IMR-90 (cell line): ENCODE measurements around the gene EPB41L4A. TPM values are rescaled to one million over a fixed set of nuclear protein-coding genes. Genes with fewer than 3 reads are reported as not detected.

Experiments
- ATAC-seq: fragments of 200-7000 bp; cut with Tn5 transposase; 2 replicates; pipeline ENCODE4 v1.9.1; 2020; ENCODE audit warnings: low read depth, mild to moderate bottlenecking, moderate library complexity
- BruUV-seq: library from RNA; stranded (reverse); fragments of 400-500 nt; replicated peaks from 2 replicates; lab custom pipeline; 2021; lab: Mats Ljungman, UMichigan
- CTCF ChIA-PET: fragments of 300-600 bp; formaldehyde crosslinking; extraction: SDS; loops from one replicate; lab custom pipeline; 2021; ENCODE audit warnings: antibody characterized with exemption; lab: Yijun Ruan, JAX
- POLR2A ChIA-PET: fragments of 300-600 bp; sonication (Branson Sonifier 250); formaldehyde crosslinking; loops from one replicate; lab custom pipeline; 2022; ENCODE audit warnings: antibody characterized with exemption; ENCODE audit not compliant: unreplicated experiment; lab: Charles Lee
- DNase-seq: peaks from one replicate; pipeline ENCODE4 v3.0.0; 2013
- H2AFZ ChIP-seq: replicated peaks from 2 replicates; pipeline ENCODE3; 2013; ENCODE audit warnings: low read length, mild to moderate bottlenecking; ENCODE audit not compliant: poor library complexity
- H2AK5ac ChIP-seq: 2 replicates; pipeline ENCODE4 v1.6.1; 2013; ENCODE audit warnings: low read depth, low read length, inconsistent platforms
- H2AK9ac ChIP-seq: replicated peaks from 2 replicates; pipeline ENCODE3; 2013; ENCODE audit warnings: mild to moderate bottlenecking, low read depth, low read length, moderate library complexity; ENCODE audit not compliant: poor library complexity
- H2BK120ac ChIP-seq: 2 replicates; pipeline ENCODE4 v1.6.1; 2013; ENCODE audit warnings: low read depth, low read length, inconsistent platforms
- H2BK15ac ChIP-seq: 3 replicates; pipeline ENCODE4 v1.6.1; 2013; ENCODE audit warnings: low read depth, low read length, inconsistent platforms
- H2BK20ac ChIP-seq: 2 replicates; pipeline ENCODE4 v1.6.1; 2013; ENCODE audit warnings: low read depth, mild to moderate bottlenecking, inconsistent platforms, low read length, moderate library complexity
- H2BK5ac ChIP-seq: 2 replicates; pipeline ENCODE4 v1.6.1; 2013; ENCODE audit warnings: mild to moderate bottlenecking, low read depth, low read length, inconsistent platforms; ENCODE audit not compliant: poor library complexity, severe bottlenecking
- H3K14ac ChIP-seq: replicated peaks from 2 replicates; pipeline ENCODE4 v1.6.1; 2013; ENCODE audit warnings: low read depth, low read length, inconsistent platforms
- H3K18ac ChIP-seq: 2 replicates; pipeline ENCODE4 v1.6.1; 2013; ENCODE audit warnings: low read depth, low read length, control low read depth
- H3K23ac ChIP-seq: 2 replicates; pipeline ENCODE4 v1.6.1; 2013; ENCODE audit warnings: low read depth, low read length, inconsistent platforms
- H3K27ac ChIP-seq: 2 replicates; pipeline ENCODE4 v1.5.1; 2013; ENCODE audit warnings: mild to moderate bottlenecking, control low read depth, low read length; ENCODE audit not compliant: insufficient read depth
- H3K27me3 ChIP-seq: 2 replicates; pipeline ENCODE4 v1.6.1; 2013; ENCODE audit warnings: low read length; ENCODE audit not compliant: control insufficient read depth, insufficient read depth
- H3K36me3 ChIP-seq: 2 replicates; pipeline ENCODE4 v1.6.1; 2013; ENCODE audit warnings: low read length, mixed read lengths; ENCODE audit not compliant: control insufficient read depth, insufficient read depth
- H3K4ac ChIP-seq: 2 replicates; pipeline ENCODE4 v1.6.1; 2013; ENCODE audit warnings: low read depth, low read length, inconsistent platforms
- H3K4me1 ChIP-seq: 2 replicates; pipeline ENCODE4 v1.6.1; 2013; ENCODE audit warnings: low read length, mixed read lengths; ENCODE audit not compliant: control insufficient read depth, insufficient read depth
- H3K4me2 ChIP-seq: 2 replicates; pipeline ENCODE4 v1.6.1; 2013; ENCODE audit warnings: low read depth, mild to moderate bottlenecking, control low read depth, low read length, moderate library complexity
- H3K4me3 ChIP-seq: 2 replicates; pipeline ENCODE4 v1.5.1; 2013; ENCODE audit warnings: low read depth, mild to moderate bottlenecking, control low read depth, low read length, moderate library complexity; ENCODE audit not compliant: insufficient read depth
- H3K56ac ChIP-seq: 2 replicates; pipeline ENCODE4 v1.6.1; 2013; ENCODE audit warnings: low read length, inconsistent platforms; ENCODE audit not compliant: insufficient read depth; ENCODE audit errors: extremely low read depth
- H3K79me1 ChIP-seq, 2 experiments: 2 replicates each; pipeline ENCODE4 v1.6.1; 2013; ENCODE audit warnings: low read length in 2 of 2, inconsistent platforms in 1 of 2, low read depth in 1 of 2
- H3K9ac ChIP-seq: 2 replicates; pipeline ENCODE4 v1.6.1; 2013; ENCODE audit warnings: low read depth, low read length, control low read depth
- H3K9me1 ChIP-seq: 2 replicates; pipeline ENCODE4 v1.6.1; 2013; ENCODE audit warnings: low read length, inconsistent platforms; ENCODE audit not compliant: insufficient read depth
- H3K9me3 ChIP-seq: 2 replicates; pipeline ENCODE4 v1.6.1; 2013; ENCODE audit warnings: low read length; ENCODE audit not compliant: control insufficient read depth, insufficient read depth
- H4K20me1 ChIP-seq: 2 replicates; pipeline ENCODE4 v1.6.1; 2013; ENCODE audit warnings: low read length, inconsistent platforms; ENCODE audit not compliant: insufficient read depth
- H4K5ac ChIP-seq: 2 replicates; pipeline ENCODE4 v1.6.1; 2013; ENCODE audit warnings: mild to moderate bottlenecking, low read depth, low read length, control low read depth
- H4K8ac ChIP-seq, 2 experiments: 2 replicates each; pipeline ENCODE4 v1.6.1; 2013; ENCODE audit warnings: low read depth in 2 of 2, low read length in 2 of 2, control low read depth in 1 of 2, inconsistent platforms in 1 of 2
- H4K91ac ChIP-seq: 2 replicates; pipeline ENCODE4 v1.6.1; 2013; ENCODE audit warnings: low read depth, low read length, inconsistent platforms; ENCODE audit not compliant: insufficient read depth
- BHLHE40 ChIP-seq: fragments of 150-350 bp; IDR thresholded peaks from 2 replicates; pipeline ENCODE4 v1.6.1; 2016; ENCODE audit warnings: mild to moderate bottlenecking, low read depth, low read length
- CEBPB ChIP-seq: IDR thresholded peaks from 2 replicates; pipeline ENCODE4 v1.6.1; 2012; ENCODE audit warnings: low read depth, low read length, improper control_type of control experiment
- CHD1 ChIP-seq: IDR thresholded peaks from 2 replicates; pipeline ENCODE4 v1.6.1; 2012; ENCODE audit warnings: low read depth, low read length, improper control_type of control experiment
- FOS ChIP-seq: fragments of 150-350 bp; IDR thresholded peaks from 2 replicates; pipeline ENCODE4 v1.6.1; 2016; ENCODE audit warnings: low read depth, low read length
- MAFK ChIP-seq: IDR thresholded peaks from 2 replicates; pipeline ENCODE4 v1.6.1; 2012; ENCODE audit warnings: low read depth, low read length, improper control_type of control experiment
- MAZ ChIP-seq: IDR thresholded peaks from 2 replicates; pipeline ENCODE4 v1.6.1; 2012; ENCODE audit warnings: low read depth, mild to moderate bottlenecking, low read length, improper control_type of control experiment, moderate library complexity, borderline replicate concordance
- MXI1 ChIP-seq: IDR thresholded peaks from 2 replicates; pipeline ENCODE4 v1.6.1; 2012; ENCODE audit warnings: low read depth, mild to moderate bottlenecking, low read length, moderate library complexity, borderline replicate concordance
- NFE2L2 ChIP-seq: fragments of 150-350 bp; IDR thresholded peaks from 2 replicates; pipeline ENCODE4 v1.6.1; 2016; ENCODE audit warnings: low read depth, mild to moderate bottlenecking, low read length
- RAD21 ChIP-seq: IDR thresholded peaks from 2 replicates; pipeline ENCODE4 v1.6.1; 2012; ENCODE audit warnings: low read length, improper control_type of control experiment
- RCOR1 ChIP-seq: IDR thresholded peaks from 2 replicates; pipeline ENCODE4 v1.6.1; 2012; ENCODE audit warnings: mild to moderate bottlenecking, low read length, improper control_type of control experiment; ENCODE audit not compliant: insufficient replicate concordance
- WGBS, 2 experiments: methylation state at CpG; one replicate each; pipeline versions ENCODE4 v1.1.5 to v1.1.7; 2013; ENCODE audit warnings: missing lambda C conversion rate in 2 of 2; ENCODE audit not compliant: insufficient read length in 1 of 2; ENCODE audit errors: extremely low coverage in 2 of 2; 5-methylcytosine and 5-hydroxymethylcytosine counted together
- dilution Hi-C: fragments of 300-500 bp; cut with HindIII; formaldehyde crosslinking; loops from one replicate; pipeline ENCODE4 v1.14.3; 2018; ENCODE audit warnings: low sequenced_read_pairs; ENCODE audit not compliant: unreplicated experiment
- in situ Hi-C: fragments of 300-500 bp; cut with MboI; formaldehyde crosslinking; loops from 3 replicates; pipeline ENCODE4 v1.14.3; 2019; ENCODE audit warnings: low sequenced_read_pairs, inconsistent platforms, mixed read lengths
- intact Hi-C: fragments of 100-400 bp; cut with micrococcal nuclease; formaldehyde crosslinking; loops from 2 replicates; pipeline ENCODE4 v1.10.0; 2022
- polyA plus RNA-seq, 3 experiments: library from polyadenylated mRNA; depleted of rRNA; stranded (reverse); fragments of >200 nt; gene quantifications; 2 replicates each; pipeline ENCODE4 v1.2.3, GENCODE V29; 2012; ENCODE audit warnings: low replicate concordance in 1 of 3
- total RNA-seq: library from RNA; depleted of rRNA; stranded (reverse); fragments of >200 nt; gene quantifications from 2 replicates; pipeline ENCODE4 v1.2.3, GENCODE V29; 2012
- TF ChIP-seq, protein P1 (sequence below): fragments of 150-350 bp; IDR thresholded peaks from 2 replicates; pipeline ENCODE4 v1.6.1; 2016; ENCODE audit warnings: low read depth, mild to moderate bottlenecking, low read length, moderate library complexity, borderline replicate concordance
- TF ChIP-seq, protein P2 (sequence below): fragments of 150-350 bp; IDR thresholded peaks from 2 replicates; pipeline ENCODE4 v1.6.1; 2017; ENCODE audit warnings: mild to moderate bottlenecking, antibody characterized with exemption, low read length, low read depth

The EPB41L4A gene
- total and polyA plus RNA-seq, 2 of the 4 experiments (the other 2 are of a cell fraction) = under 0.01 to 0.02 TPM

GRCh38 chr5:112407666-112408065 lies 11.4 kb downstream of the EPB41L4A start:
- no peak overlapping the region for H4K91ac ChIP-seq
- no peak overlapping the region for H3K4me2 ChIP-seq
- no peak overlapping the region for H2BK15ac ChIP-seq
- H2AK5ac ChIP-seq = no peak overlapping the region
- no peak overlapping the region for H4K8ac ChIP-seq
- H2BK5ac ChIP-seq = no peak overlapping the region
- no peak for ATAC-seq
- no peak overlapping the region for H2BK20ac ChIP-seq
- intact Hi-C loops = no loop called here
- in situ Hi-C loops = no loop called here
- no peak overlapping the region for H3K23ac ChIP-seq
- no peak overlapping the region for H3K9ac ChIP-seq
- H2AK9ac ChIP-seq = no peak overlapping the region
- ChIA-PET CTCF (no interaction called here), POLR2A (no interaction called here)
- H3K27ac ChIP-seq = no peak overlapping the region
- DNase-seq = no peak
- dilution Hi-C loops = no loop called here
- no peak overlapping the region for H2AFZ ChIP-seq
- H3K9me1 ChIP-seq = no peaks in the 10 kb centered on the region
- no peak overlapping the region for H3K14ac ChIP-seq
- TF ChIP-seq, protein P1, sequence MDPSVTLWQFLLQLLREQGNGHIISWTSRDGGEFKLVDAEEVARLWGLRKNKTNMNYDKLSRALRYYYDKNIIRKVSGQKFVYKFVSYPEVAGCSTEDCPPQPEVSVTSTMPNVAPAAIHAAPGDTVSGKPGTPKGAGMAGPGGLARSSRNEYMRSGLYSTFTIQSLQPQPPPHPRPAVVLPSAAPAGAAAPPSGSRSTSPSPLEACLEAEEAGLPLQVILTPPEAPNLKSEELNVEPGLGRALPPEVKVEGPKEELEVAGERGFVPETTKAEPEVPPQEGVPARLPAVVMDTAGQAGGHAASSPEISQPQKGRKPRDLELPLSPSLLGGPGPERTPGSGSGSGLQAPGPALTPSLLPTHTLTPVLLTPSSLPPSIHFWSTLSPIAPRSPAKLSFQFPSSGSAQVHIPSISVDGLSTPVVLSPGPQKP = no peak
- TF ChIP-seq RCOR1 (no peak), FOS (no peak), MAZ (no peak), BHLHE40 (no peak), NFE2L2 (no peak), CHD1 (no peak), CEBPB (no peak), MAFK (no peak), MXI1 (no peak), RAD21 (no peak)
- TF ChIP-seq, protein P2, sequence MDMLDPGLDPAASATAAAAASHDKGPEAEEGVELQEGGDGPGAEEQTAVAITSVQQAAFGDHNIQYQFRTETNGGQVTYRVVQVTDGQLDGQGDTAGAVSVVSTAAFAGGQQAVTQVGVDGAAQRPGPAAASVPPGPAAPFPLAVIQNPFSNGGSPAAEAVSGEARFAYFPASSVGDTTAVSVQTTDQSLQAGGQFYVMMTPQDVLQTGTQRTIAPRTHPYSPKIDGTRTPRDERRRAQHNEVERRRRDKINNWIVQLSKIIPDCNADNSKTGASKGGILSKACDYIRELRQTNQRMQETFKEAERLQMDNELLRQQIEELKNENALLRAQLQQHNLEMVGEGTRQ = no peak
- no peaks in the 10 kb centered on the region for H4K20me1 ChIP-seq
- no TSS peak for BruUV-seq
- no peaks in the 10 kb centered on the region for H3K4me1 ChIP-seq
- no peaks in the 10 kb centered on the region for H3K27me3 ChIP-seq
- no peak overlapping the region for H3K4ac ChIP-seq
- no peaks in the 10 kb centered on the region for H3K36me3 ChIP-seq
- no peak overlapping the region for H3K4me3 ChIP-seq
- no peaks in the 10 kb centered on the region for H3K79me1 ChIP-seq
- no CpG with 5 or more reads among the region's 2 CpGs for WGBS, 2 experiments
- H2BK120ac ChIP-seq = no peak overlapping the region
- no peaks in the 10 kb centered on the region for H3K9me3 ChIP-seq
- no peak overlapping the region for H3K18ac ChIP-seq
- H4K5ac ChIP-seq = no peak overlapping the region
- H3K56ac ChIP-seq = no peak overlapping the region
